ENCODE data around the gene CPSF2. TPM values are rescaled to one million over a fixed set of nuclear protein-coding genes. Genes with fewer than 3 reads are reported as not detected.

CPSF2 gene
- total and polyA plus RNA-seq, 2 of the 13 experiments (the other 11 are each of a cell fraction or from before 2014, with no cell fraction given) = 14.3 to 67.9 TPM

DNA sequence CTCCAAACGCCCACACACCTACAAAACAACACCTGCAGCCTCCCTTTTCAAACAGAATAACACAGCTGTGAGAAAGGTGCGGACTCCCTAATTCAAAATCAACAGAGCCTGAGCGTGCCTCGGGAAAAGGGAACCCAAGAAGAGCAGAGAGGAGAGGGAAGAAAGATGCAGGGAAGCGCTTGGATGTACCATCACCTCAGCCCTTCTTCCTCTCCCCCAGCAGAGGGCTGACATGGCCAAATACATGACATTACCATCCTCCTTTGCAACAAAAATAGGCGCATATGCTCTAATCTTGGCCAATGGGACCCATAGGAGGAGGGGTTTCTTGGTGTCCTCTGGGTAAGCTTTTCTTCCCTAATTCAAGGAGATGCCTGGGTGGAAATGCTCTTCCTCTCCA is 78.0 kb downstream of the CPSF2 start:
- no peaks in the 10 kb centered on the region for H4K20me1 ChIP-seq (ENCODE audit: insufficient read depth, low read length)
- DNase-seq (ENCODE audit: low spot score) (no peak), FAIRE-seq (no peak), ATAC-seq (no peak)
- no peaks in the 10 kb centered on the region for H3K36me3 ChIP-seq (replicated peaks in 1 of 2; ENCODE audit: control insufficient read depth in 1 of 2, insufficient read depth in 2 of 2, low read length in 2 of 2)
- no peaks in the 10 kb centered on the region for H3K4me1 ChIP-seq (ENCODE audit: insufficient read depth, low read length)
- H2AFZ ChIP-seq (ENCODE audit: low read length) = no peak overlapping the region
- no peak overlapping the region for H3K27ac ChIP-seq (ENCODE audit: extremely low read length, insufficient read depth, low read length)
- no peak overlapping the region for H3K4me2 ChIP-seq (ENCODE audit: low read depth, low read length)
- WGBS (ENCODE audit: low lambda C conversion rate) = 0% methylated on average over 6 of the region's 6 CpGs
- intact Hi-C loops (cut with micrococcal nuclease; ENCODE audit: unreplicated experiment) (no loop called here), in situ Hi-C loops (cut with HindIII; ENCODE audit: extremely low pct_ligation_motif_present, low pct_unique_long_range_greater_than_20kb) (no loop called here)
- H3K27me3 ChIP-seq (ENCODE audit: control insufficient read depth in 1 of 2, insufficient read depth in 2 of 2, low read length in 2 of 2) = peaks cover 0 to 11% of the 10 kb centered on the region in 2 experiments; a peak in 2 of 5 replicates
- H3K79me2 ChIP-seq (ENCODE audit: insufficient read depth, low read length) = no peaks in the 10 kb centered on the region
- no TSS peak for BruUV-seq (replicated peaks)
- no peak overlapping the region for H3K4me3 ChIP-seq (replicated peaks in 1 of 3; ENCODE audit: insufficient read depth in 1 of 3, low read depth in 2 of 3, low read length in 3 of 3)
- CTCF ChIA-PET (ENCODE audit: low intra/inter-chr PET ratio, low total read pairs) = no interaction called here
- POLR2A ChIA-PET = no interaction called here
- no peaks in the 10 kb centered on the region for H3K9me3 ChIP-seq (ENCODE audit: low read length)
- no peak overlapping the region for H3K9ac ChIP-seq (ENCODE audit: insufficient read depth, low read depth, low read length)
- TF ChIP-seq HMG20A (CRISPR knock-in tag; IDR thresholded peaks at IDR 0.05; ENCODE audit: borderline replicate concordance) (no peak), NFYC (CRISPR knock-in tag; IDR thresholded peaks at IDR 0.05) (no peak), POLR2AphosphoS5 (IDR thresholded peaks at IDR 0.05; ENCODE audit: low read depth, low read length) (no peak), MBNL3 (CRISPR knock-in tag; conservative IDR thresholded peaks at IDR 0.05) (no peak), ZNF143 (CRISPR knock-in tag; IDR thresholded peaks at IDR 0.05) (no peak), ZNF589 (CRISPR knock-in tag; conservative IDR thresholded peaks at IDR 0.05) (no peak), ISL2 (CRISPR knock-in tag; IDR thresholded peaks at IDR 0.05) (no peak), MZF1 (CRISPR knock-in tag; IDR thresholded peaks at IDR 0.05; ENCODE audit: borderline replicate concordance) (no peak), SKI (IDR thresholded peaks at IDR 0.05; ENCODE audit: partially characterized antibody) (no peak), HIVEP1 (CRISPR knock-in tag; IDR thresholded peaks at IDR 0.05) (no peak), FLYWCH1 (CRISPR knock-in tag; IDR thresholded peaks at IDR 0.05) (no peak)
- TF ChIP-seq, protein P1, sequence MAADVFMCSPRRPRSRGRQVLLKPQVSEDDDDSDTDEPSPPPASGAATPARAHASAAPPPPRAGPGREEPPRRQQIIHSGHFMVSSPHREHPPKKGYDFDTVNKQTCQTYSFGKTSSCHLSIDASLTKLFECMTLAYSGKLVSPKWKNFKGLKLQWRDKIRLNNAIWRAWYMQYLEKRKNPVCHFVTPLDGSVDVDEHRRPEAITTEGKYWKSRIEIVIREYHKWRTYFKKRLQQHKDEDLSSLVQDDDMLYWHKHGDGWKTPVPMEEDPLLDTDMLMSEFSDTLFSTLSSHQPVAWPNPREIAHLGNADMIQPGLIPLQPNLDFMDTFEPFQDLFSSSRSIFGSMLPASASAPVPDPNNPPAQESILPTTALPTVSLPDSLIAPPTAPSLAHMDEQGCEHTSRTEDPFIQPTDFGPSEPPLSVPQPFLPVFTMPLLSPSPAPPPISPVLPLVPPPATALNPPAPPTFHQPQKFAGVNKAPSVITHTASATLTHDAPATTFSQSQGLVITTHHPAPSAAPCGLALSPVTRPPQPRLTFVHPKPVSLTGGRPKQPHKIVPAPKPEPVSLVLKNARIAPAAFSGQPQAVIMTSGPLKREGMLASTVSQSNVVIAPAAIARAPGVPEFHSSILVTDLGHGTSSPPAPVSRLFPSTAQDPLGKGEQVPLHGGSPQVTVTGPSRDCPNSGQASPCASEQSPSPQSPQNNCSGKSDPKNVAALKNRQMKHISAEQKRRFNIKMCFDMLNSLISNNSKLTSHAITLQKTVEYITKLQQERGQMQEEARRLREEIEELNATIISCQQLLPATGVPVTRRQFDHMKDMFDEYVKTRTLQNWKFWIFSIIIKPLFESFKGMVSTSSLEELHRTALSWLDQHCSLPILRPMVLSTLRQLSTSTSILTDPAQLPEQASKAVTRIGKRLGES (CRISPR knock-in tag; IDR thresholded peaks at IDR 0.05; ENCODE audit: borderline replicate concordance) = no peak
- TF ChIP-seq, protein P2, sequence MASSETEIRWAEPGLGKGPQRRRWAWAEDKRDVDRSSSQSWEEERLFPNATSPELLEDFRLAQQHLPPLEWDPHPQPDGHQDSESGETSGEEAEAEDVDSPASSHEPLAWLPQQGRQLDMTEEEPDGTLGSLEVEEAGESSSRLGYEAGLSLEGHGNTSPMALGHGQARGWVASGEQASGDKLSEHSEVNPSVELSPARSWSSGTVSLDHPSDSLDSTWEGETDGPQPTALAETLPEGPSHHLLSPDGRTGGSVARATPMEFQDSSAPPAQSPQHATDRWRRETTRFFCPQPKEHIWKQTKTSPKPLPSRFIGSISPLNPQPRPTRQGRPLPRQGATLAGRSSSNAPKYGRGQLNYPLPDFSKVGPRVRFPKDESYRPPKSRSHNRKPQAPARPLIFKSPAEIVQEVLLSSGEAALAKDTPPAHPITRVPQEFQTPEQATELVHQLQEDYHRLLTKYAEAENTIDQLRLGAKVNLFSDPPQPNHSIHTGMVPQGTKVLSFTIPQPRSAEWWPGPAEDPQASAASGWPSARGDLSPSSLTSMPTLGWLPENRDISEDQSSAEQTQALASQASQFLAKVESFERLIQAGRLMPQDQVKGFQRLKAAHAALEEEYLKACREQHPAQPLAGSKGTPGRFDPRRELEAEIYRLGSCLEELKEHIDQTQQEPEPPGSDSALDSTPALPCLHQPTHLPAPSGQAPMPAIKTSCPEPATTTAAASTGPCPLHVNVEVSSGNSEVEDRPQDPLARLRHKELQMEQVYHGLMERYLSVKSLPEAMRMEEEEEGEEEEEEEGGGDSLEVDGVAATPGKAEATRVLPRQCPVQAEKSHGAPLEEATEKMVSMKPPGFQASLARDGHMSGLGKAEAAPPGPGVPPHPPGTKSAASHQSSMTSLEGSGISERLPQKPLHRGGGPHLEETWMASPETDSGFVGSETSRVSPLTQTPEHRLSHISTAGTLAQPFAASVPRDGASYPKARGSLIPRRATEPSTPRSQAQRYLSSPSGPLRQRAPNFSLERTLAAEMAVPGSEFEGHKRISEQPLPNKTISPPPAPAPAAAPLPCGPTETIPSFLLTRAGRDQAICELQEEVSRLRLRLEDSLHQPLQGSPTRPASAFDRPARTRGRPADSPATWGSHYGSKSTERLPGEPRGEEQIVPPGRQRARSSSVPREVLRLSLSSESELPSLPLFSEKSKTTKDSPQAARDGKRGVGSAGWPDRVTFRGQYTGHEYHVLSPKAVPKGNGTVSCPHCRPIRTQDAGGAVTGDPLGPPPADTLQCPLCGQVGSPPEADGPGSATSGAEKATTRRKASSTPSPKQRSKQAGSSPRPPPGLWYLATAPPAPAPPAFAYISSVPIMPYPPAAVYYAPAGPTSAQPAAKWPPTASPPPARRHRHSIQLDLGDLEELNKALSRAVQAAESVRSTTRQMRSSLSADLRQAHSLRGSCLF (CRISPR knock-in tag; IDR thresholded peaks at IDR 0.05; ENCODE audit: borderline replicate concordance) = no peak
- TF ChIP-seq, protein P3, sequence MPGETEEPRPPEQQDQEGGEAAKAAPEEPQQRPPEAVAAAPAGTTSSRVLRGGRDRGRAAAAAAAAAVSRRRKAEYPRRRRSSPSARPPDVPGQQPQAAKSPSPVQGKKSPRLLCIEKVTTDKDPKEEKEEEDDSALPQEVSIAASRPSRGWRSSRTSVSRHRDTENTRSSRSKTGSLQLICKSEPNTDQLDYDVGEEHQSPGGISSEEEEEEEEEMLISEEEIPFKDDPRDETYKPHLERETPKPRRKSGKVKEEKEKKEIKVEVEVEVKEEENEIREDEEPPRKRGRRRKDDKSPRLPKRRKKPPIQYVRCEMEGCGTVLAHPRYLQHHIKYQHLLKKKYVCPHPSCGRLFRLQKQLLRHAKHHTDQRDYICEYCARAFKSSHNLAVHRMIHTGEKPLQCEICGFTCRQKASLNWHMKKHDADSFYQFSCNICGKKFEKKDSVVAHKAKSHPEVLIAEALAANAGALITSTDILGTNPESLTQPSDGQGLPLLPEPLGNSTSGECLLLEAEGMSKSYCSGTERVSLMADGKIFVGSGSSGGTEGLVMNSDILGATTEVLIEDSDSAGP (CRISPR knock-in tag; IDR thresholded peaks at IDR 0.05; ENCODE audit: borderline replicate concordance) = no peak
- TF ChIP-seq, protein P4, sequence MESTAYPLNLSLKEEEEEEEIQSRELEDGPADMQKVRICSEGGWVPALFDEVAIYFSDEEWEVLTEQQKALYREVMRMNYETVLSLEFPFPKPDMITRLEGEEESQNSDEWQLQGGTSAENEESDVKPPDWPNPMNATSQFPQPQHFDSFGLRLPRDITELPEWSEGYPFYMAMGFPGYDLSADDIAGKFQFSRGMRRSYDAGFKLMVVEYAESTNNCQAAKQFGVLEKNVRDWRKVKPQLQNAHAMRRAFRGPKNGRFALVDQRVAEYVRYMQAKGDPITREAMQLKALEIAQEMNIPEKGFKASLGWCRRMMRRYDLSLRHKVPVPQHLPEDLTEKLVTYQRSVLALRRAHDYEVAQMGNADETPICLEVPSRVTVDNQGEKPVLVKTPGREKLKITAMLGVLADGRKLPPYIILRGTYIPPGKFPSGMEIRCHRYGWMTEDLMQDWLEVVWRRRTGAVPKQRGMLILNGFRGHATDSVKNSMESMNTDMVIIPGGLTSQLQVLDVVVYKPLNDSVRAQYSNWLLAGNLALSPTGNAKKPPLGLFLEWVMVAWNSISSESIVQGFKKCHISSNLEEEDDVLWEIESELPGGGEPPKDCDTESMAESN (CRISPR knock-in tag; conservative IDR thresholded peaks at IDR 0.05) = no peak
